ENCODE measurements around the gene CBX2. TPM values are rescaled to one million over a fixed set of nuclear protein-coding genes. Genes with fewer than 3 reads are reported as not detected.
A peak's percentile ranks its signal among the peaks of the same experiment; 100 is the strongest.

Gene CBX2
- total and polyA plus RNA-seq, 8 donors = 1.1 to 3.2 (median 2.5) TPM

DNA sequence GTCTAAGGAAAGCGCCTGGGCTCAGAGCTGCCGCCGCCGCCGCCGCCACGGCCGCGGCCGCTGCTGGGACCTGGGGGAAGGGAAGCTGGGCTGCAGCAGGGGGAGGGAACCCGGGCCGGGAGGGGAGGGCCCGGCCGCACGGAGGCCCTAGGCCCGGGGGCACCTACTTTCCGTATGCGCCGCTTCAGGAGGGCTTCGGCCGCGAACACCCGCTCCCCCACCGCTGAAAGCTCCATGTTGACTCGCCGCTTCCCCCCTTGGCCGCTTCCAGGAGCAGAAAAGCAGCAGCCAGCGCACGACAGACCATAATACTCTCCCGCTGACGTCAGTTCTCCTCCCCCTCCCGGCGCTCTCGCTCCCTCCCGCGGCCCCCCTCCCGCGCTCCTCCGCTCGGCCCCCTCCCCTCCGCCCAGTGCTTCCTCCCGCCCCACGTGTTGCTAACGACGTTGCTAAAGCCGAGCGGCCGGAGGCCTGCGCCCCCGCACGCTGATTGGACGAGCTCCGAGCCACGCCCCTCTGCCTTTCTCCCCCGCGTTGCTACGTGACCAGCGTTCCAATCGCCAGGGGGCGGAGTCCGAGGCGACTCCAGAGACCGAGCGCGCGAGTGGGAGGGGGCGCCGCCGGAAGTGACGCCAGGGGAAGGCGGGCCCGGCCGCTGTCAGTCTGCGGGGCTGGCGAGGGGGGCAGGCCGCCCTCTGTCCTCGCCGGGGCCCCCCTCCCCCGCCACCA lies 19.0 kb downstream of the CBX2 start, which contains the start of gene CBX8:
TSS of gene CBX8 (minus strand) at position 315 of the 729 bp plus-strand sequence. CDS start at position 236, 79 bp downstream.
- peak within 1 kb of the TSS; percentile 47 to 67 (median 64) for H3K4me3 ChIP-seq
- TF ChIP-seq, protein P1, sequence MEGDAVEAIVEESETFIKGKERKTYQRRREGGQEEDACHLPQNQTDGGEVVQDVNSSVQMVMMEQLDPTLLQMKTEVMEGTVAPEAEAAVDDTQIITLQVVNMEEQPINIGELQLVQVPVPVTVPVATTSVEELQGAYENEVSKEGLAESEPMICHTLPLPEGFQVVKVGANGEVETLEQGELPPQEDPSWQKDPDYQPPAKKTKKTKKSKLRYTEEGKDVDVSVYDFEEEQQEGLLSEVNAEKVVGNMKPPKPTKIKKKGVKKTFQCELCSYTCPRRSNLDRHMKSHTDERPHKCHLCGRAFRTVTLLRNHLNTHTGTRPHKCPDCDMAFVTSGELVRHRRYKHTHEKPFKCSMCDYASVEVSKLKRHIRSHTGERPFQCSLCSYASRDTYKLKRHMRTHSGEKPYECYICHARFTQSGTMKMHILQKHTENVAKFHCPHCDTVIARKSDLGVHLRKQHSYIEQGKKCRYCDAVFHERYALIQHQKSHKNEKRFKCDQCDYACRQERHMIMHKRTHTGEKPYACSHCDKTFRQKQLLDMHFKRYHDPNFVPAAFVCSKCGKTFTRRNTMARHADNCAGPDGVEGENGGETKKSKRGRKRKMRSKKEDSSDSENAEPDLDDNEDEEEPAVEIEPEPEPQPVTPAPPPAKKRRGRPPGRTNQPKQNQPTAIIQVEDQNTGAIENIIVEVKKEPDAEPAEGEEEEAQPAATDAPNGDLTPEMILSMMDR (IDR thresholded peaks at IDR 0.05) = no peak
- intact Hi-C loops (cut with DNase I) = no loop called here
- no peaks in the 10 kb centered on the region for H3K9me3 ChIP-seq
- WGBS, 2 donors = 0 to 1% methylated on average over 34 to 79 of the region's 79 CpGs
- DNase-seq = peak; percentile 100
- H3K36me3 ChIP-seq = no peaks in the 10 kb centered on the region
- peaks cover 0 to 33% (median 8%) of the 10 kb centered on the region in 4 donors for H3K27me3 ChIP-seq
- ATAC-seq = peak; percentile 86 to 93 (median 88)
- peak within 1 kb of the TSS; percentile 74 to 87 (median 79) for H3K27ac ChIP-seq
- H3K4me1 ChIP-seq = peaks cover 15 to 27% (median 27%) of the 10 kb centered on the region in 3 donors
- FAIRE-seq = peak; percentile 49

GRCh38 chr17:79797492-79798298 lies 19.7 kb downstream of the CBX2 start:
- peaks cover 3 to 40% (median 10%) of the 10 kb centered on the region in 4 donors for H3K27me3 ChIP-seq
- FAIRE-seq (no peak), ATAC-seq (peak; percentile 11 to 44 (median 24)), DNase-seq (peak in 4 of 6 donors; percentile 63 to 88 (median 73))
- no peaks in the 10 kb centered on the region for H3K9me3 ChIP-seq
- H3K27ac ChIP-seq = peak overlapping the region; percentile 42 to 79 (median 66)
- H3K36me3 ChIP-seq = no peaks in the 10 kb centered on the region
- intact Hi-C loops (cut with DNase I) = no loop called here
- 2% methylated on average over 48 to 87 of the region's 89 CpGs for WGBS, 2 donors
- TF ChIP-seq, protein P1 (IDR thresholded peaks at IDR 0.05) = no peak
- H3K4me3 ChIP-seq = peak overlapping the region; percentile 26 to 67 (median 50)
- peaks cover 15 to 27% (median 27%) of the 10 kb centered on the region in 3 donors for H3K4me1 ChIP-seq

GRCh38 chr17:79798299-79799173 lies 20.6 kb downstream of the CBX2 start:
- H3K9me3 ChIP-seq = no peaks in the 10 kb centered on the region
- 4% methylated on average over 70 of the region's 70 CpGs for WGBS, 2 donors
- ATAC-seq = no peak
- intact Hi-C loops (cut with DNase I) = no loop called here
- peaks cover 3 to 49% (median 16%) of the 10 kb centered on the region in 4 donors for H3K27me3 ChIP-seq
- peak overlapping the region in 3 of 4 donors; percentile 37 to 67 (median 63) for H3K4me3 ChIP-seq
- H3K4me1 ChIP-seq = peaks cover 15 to 27% (median 27%) of the 10 kb centered on the region in 3 donors
- peak in 4 of 6 donors; percentile 43 to 75 (median 62) for DNase-seq
- H3K36me3 ChIP-seq = no peaks in the 10 kb centered on the region
- TF ChIP-seq, protein P1 (IDR thresholded peaks at IDR 0.05) = no peak
- FAIRE-seq = no peak
- no peak overlapping the region for H3K27ac ChIP-seq

DNA sequence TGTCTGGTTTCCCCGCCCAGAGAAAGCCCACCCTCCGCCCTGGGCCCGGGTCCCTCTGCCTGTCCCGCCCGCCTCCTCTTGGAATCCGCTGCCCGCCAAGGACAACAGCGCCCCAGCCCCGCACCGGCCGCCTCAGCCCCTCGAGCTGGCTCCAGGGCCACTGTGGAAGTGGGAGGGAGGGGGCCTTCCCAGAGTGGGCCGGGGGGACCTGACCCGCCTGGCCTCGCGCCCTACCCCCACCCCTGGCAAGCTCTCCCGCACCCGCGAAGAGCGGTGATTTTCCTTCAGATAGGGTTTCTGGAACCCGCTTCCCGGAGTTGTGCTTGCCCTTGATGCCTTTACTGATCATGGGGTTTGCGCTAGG lies 21.2 kb downstream of the CBX2 start:
- Histone ChIP-seq H3K27ac (no peak overlapping the region), H3K9me3 (no peaks in the 10 kb centered on the region), H3K4me3 (no peak overlapping the region), H3K4me1 (peaks cover 15 to 30% (median 27%) of the 10 kb centered on the region in 3 donors), H3K36me3 (no peaks in the 10 kb centered on the region), H3K27me3 (peaks cover 3 to 55% (median 20%) of the 10 kb centered on the region in 4 donors)
- ATAC-seq = no peak
- no peak for FAIRE-seq
- peak in 2 of 6 donors; percentile 60 to 67 for DNase-seq
- TF ChIP-seq, protein P1 (IDR thresholded peaks at IDR 0.05) = no peak
- intact Hi-C loops (cut with DNase I) = no loop called here
- 5 to 8% methylated on average over 20 to 23 of the region's 23 CpGs for WGBS, 2 donors

All from pancreas (tissue), 10 donors.